CD4-positive, alpha-beta memory T cell (primary cell): ENCODE measurements around the gene ENPP1. TPM values are rescaled to one million over a fixed set of nuclear protein-coding genes. Genes with fewer than 3 reads are reported as not detected.
A peak's percentile ranks its signal among the peaks of the same experiment; 100 is the strongest.

Experiments
- CTCF ChIA-PET: fragments of 350-600 bp; sonication (Branson Sonifier 250); formaldehyde crosslinking; loops from one replicate; lab custom pipeline; 2021; ENCODE audit warnings: inconsistent platforms; ENCODE audit not compliant: partially characterized antibody; lab: Charles Lee
- POLR2A ChIA-PET: fragments of 350-600 bp; sonication (Branson Sonifier 250); formaldehyde crosslinking; loops from one replicate; lab custom pipeline; 2021; ENCODE audit not compliant: partially characterized antibody; lab: Charles Lee
- DNase-seq, 5 donors: peaks; one replicate each; pipeline versions ENCODE4 v3.0.0 to v3.0.0-alpha.2; 2020 to 2022; ENCODE audit warnings: mixed read lengths in 1 of 5
- H3K27ac ChIP-seq: one replicate; pipeline ENCODE4 v1.7.0; 2013; ENCODE audit warnings: low read depth, low read length
- H3K27me3 ChIP-seq: 2 replicates; pipeline ENCODE4 v1.7.0; 2013; ENCODE audit warnings: mild to moderate bottlenecking, low read length, moderate library complexity; ENCODE audit not compliant: insufficient read depth
- H3K36me3 ChIP-seq: 2 replicates; pipeline ENCODE4 v1.7.0; 2013; ENCODE audit warnings: mild to moderate bottlenecking, low read length, moderate library complexity; ENCODE audit not compliant: insufficient read depth
- H3K4me1 ChIP-seq: 2 replicates; pipeline ENCODE4 v1.7.0; 2013; ENCODE audit warnings: mild to moderate bottlenecking, low read length, moderate library complexity; ENCODE audit not compliant: insufficient read depth
- H3K4me3 ChIP-seq, 2 donors: one replicate each; pipeline ENCODE4 v1.7.0; 2013; ENCODE audit warnings: low read length in 2 of 2, mild to moderate bottlenecking in 1 of 2
- H3K9me3 ChIP-seq, 2 donors: one replicate each; pipeline ENCODE4 v1.7.0; 2013; ENCODE audit warnings: low read length in 2 of 2, control low read depth in 1 of 2; ENCODE audit not compliant: control insufficient read depth in 1 of 2
- H3K27ac Mint-ChIP-seq, 7 donors: one replicate each; pipeline ENCODE4 v1.8.0; 2020 to 2021; ENCODE audit warnings: mixed read lengths in 7 of 7, mild to moderate bottlenecking in 6 of 7, inconsistent platforms in 3 of 7, moderate library complexity in 3 of 7
- H3K27me3 Mint-ChIP-seq, 2 donors: one replicate each; pipeline ENCODE4 v1.8.0; 2020 to 2021; ENCODE audit warnings: mixed read lengths in 2 of 2
- H3K36me3 Mint-ChIP-seq, 2 donors: one replicate each; pipeline ENCODE4 v1.8.0; 2020 to 2021; ENCODE audit warnings: mixed read lengths in 2 of 2, inconsistent platforms in 1 of 2, mild to moderate bottlenecking in 1 of 2
- H3K4me1 Mint-ChIP-seq, 4 donors: one replicate each; pipeline ENCODE4 v1.8.0; 2020 to 2021; ENCODE audit warnings: mixed read lengths in 4 of 4, mild to moderate bottlenecking in 1 of 4
- H3K4me3 Mint-ChIP-seq, 8 donors: one replicate each; pipeline ENCODE4 v1.8.0; 2020 to 2021; ENCODE audit warnings: mixed read lengths in 8 of 8, mild to moderate bottlenecking in 7 of 8, moderate library complexity in 6 of 8, inconsistent platforms in 3 of 8
- H3K9me3 Mint-ChIP-seq, 8 donors: one replicate each; pipeline ENCODE4 v1.8.0; 2020 to 2021; ENCODE audit warnings: mixed read lengths in 8 of 8, mild to moderate bottlenecking in 5 of 8, inconsistent platforms in 3 of 8, moderate library complexity in 1 of 8
- intact Hi-C: fragments of 100-400 bp; cut with micrococcal nuclease; formaldehyde crosslinking; loops from one replicate; pipeline ENCODE4 v1.15.1; 2023
- polyA plus RNA-seq, 2 donors: library from polyadenylated mRNA; unstranded; fragments of 300-500 nt; fragmentation: Illumina TruSeq; gene quantifications; one replicate each; pipeline ENCODE4 v1.2.3, GENCODE V29; 2021
- total RNA-seq, 2 experiments: library from RNA; stranded (reverse); gene quantifications; one replicate each; pipeline ENCODE4 v1.2.3, GENCODE V29; 2021

The ENPP1 gene
- total and polyA plus RNA-seq, 4 experiments from 2014 or later: 0.03 to 0.52 (median 0.11) TPM; not detected in 1

DNA sequence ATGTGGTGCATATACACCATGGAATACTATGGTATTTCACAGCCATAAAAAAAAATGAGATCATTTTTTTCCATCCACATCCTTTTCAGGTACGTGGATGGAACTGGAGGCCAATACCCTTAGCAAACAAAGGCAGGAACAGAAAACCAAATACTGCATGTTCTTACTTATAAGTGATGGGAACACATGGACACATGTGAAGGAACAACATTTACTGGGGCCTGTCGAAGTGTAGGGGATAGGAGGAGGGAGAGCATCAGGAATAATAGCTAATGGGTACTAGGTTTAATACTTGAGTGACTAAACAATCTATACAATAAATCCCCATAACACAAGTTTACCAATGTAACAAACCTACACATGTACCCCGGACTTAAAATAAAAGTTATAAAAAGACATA, 112.8 kb downstream of the ENPP1 start:
- Histone ChIP-seq H3K4me1 (no peaks in the 10 kb centered on the region), H3K9me3 (no peaks in the 10 kb centered on the region), H3K36me3 (no peaks in the 10 kb centered on the region), H3K27ac (no peak overlapping the region), H3K27me3 (no peaks in the 10 kb centered on the region), H3K4me3 (no peak overlapping the region)
- intact Hi-C loops: no loop called here
- ChIA-PET POLR2A (no interaction called here), CTCF (no interaction called here)
- Mint-ChIP-seq H3K27me3 (peaks cover 22 to 30% of the 10 kb centered on the region in 2 donors), H3K4me3 (no peak overlapping the region), H3K36me3 (no peaks in the 10 kb centered on the region), H3K4me1 (peaks cover 6 to 11% (median 8%) of the 10 kb centered on the region in 4 donors), H3K27ac (no peak overlapping the region), H3K9me3 (peaks cover 0 to 31% (median 14%) of the 10 kb centered on the region in 8 donors)
- no peak for DNase-seq

- H3K27ac ChIP-seq: no peak overlapping the region
- POLR2A ChIA-PET: no interaction called here
- intact Hi-C loops: no loop called here
- no peaks in the 10 kb centered on the region for H3K36me3 ChIP-seq
- H3K27me3 Mint-ChIP-seq: peaks cover 7 to 18% of the 10 kb centered on the region in 2 donors
- DNase-seq: peak in 3 of 5 donors; percentile 14 to 23 (median 17)
- CTCF ChIA-PET: interaction anchor here (1.8 to 3.7 kb wide), 2 partner anchors 8 to 14 kb away, joined by 6 to 26 read pairs; no protein-coding TSS in a partner anchor
- H3K4me1 Mint-ChIP-seq: no peaks in the 10 kb centered on the region
- no peaks in the 10 kb centered on the region for H3K36me3 Mint-ChIP-seq
- no peaks in the 10 kb centered on the region for H3K4me1 ChIP-seq
- H3K27ac Mint-ChIP-seq: no peak overlapping the region
- H3K9me3 Mint-ChIP-seq: peaks cover 0 to 29% (median 14%) of the 10 kb centered on the region in 8 donors
- no peak overlapping the region for H3K4me3 Mint-ChIP-seq
- no peaks in the 10 kb centered on the region for H3K27me3 ChIP-seq
- no peaks in the 10 kb centered on the region for H3K9me3 ChIP-seq
- no peak overlapping the region for H3K4me3 ChIP-seq
Observed at GRCh38 chr6:131923356-131923755, 115.5 kb downstream of the ENPP1 start.

- Histone ChIP-seq H3K9me3 (no peaks in the 10 kb centered on the region), H3K27me3 (no peaks in the 10 kb centered on the region), H3K36me3 (no peaks in the 10 kb centered on the region), H3K4me1 (no peaks in the 10 kb centered on the region), H3K4me3 (no peak overlapping the region), H3K27ac (no peak overlapping the region)
- intact Hi-C loops: no loop called here
- Mint-ChIP-seq H3K27me3 (peaks cover 0 to 11% of the 10 kb centered on the region in 2 donors), H3K36me3 (no peaks in the 10 kb centered on the region), H3K4me1 (no peaks in the 10 kb centered on the region), H3K4me3 (no peak overlapping the region), H3K9me3 (peaks cover 0 to 29% (median 14%) of the 10 kb centered on the region in 8 donors), H3K27ac (no peak overlapping the region)
- POLR2A ChIA-PET: no interaction called here
- CTCF ChIA-PET: interaction anchor here (1.1 to 3.7 kb wide), 3 partner anchors 10 to 363 kb away, joined by 3 to 26 read pairs (median 3); no protein-coding TSS in a partner anchor
- no peak for DNase-seq
Observed at GRCh38 chr6:131924881-131925474, 117.2 kb downstream of the ENPP1 start.

GRCh38 chr6:131929264-131929663, 121.4 kb downstream of the ENPP1 start:
- H3K27ac Mint-ChIP-seq: no peak overlapping the region
- H3K4me3 ChIP-seq: no peak overlapping the region
- intact Hi-C loops: no loop called here
- peaks cover 3 to 18% of the 10 kb centered on the region in 2 donors for H3K27me3 Mint-ChIP-seq
- no peaks in the 10 kb centered on the region for H3K4me1 Mint-ChIP-seq
- H3K27me3 ChIP-seq: no peaks in the 10 kb centered on the region
- CTCF ChIA-PET: interaction anchor here (1.4 to 1.6 kb wide), 2 partner anchors 12 to 14 kb away, joined by 3 to 4 read pairs; no protein-coding TSS in a partner anchor
- H3K4me1 ChIP-seq: no peaks in the 10 kb centered on the region
- no peak overlapping the region for H3K27ac ChIP-seq
- H3K36me3 Mint-ChIP-seq: no peaks in the 10 kb centered on the region
- peaks cover 0 to 4% (median under 1%) of the 10 kb centered on the region in 8 donors for H3K9me3 Mint-ChIP-seq
- no peaks in the 10 kb centered on the region for H3K9me3 ChIP-seq
- no peak overlapping the region for H3K4me3 Mint-ChIP-seq
- no peaks in the 10 kb centered on the region for H3K36me3 ChIP-seq
- POLR2A ChIA-PET: no interaction called here
- no peak for DNase-seq

DNA sequence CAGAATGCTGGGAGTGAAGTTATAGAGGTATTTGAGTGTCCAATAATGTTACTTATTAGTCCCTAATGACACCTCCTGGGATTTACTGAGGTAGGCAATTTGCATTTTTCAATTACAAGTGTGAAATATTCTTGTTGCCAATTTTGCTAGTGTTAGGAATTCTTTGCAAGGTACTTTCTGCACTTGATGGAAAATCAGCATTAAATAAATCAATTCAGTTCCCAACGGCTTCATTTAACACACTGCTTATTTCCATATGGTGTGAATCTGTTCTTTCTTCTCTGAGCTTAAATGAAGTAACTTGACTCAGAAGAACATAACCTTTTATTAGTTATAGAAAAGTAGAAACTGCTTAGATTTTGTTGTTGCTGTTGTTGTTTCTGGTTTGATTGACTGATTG, 122.2 kb downstream of the ENPP1 start:
- H3K4me3 ChIP-seq: no peak overlapping the region
- no peak overlapping the region for H3K4me3 Mint-ChIP-seq
- peaks cover 0 to 3% (median 0%) of the 10 kb centered on the region in 8 donors for H3K9me3 Mint-ChIP-seq
- intact Hi-C loops: no loop called here
- no peaks in the 10 kb centered on the region for H3K4me1 ChIP-seq
- H3K27me3 Mint-ChIP-seq: peaks cover 3 to 18% of the 10 kb centered on the region in 2 donors
- no peaks in the 10 kb centered on the region for H3K4me1 Mint-ChIP-seq
- no peaks in the 10 kb centered on the region for H3K9me3 ChIP-seq
- ChIA-PET POLR2A (no interaction called here), CTCF (interaction anchor here (1.4 to 1.6 kb wide), 2 partner anchors 12 to 15 kb away, joined by 3 to 4 read pairs; no protein-coding TSS in a partner anchor)
- no peak for DNase-seq
- no peaks in the 10 kb centered on the region for H3K36me3 ChIP-seq
- no peak overlapping the region for H3K27ac ChIP-seq
- no peaks in the 10 kb centered on the region for H3K36me3 Mint-ChIP-seq
- H3K27ac Mint-ChIP-seq: no peak overlapping the region
- no peaks in the 10 kb centered on the region for H3K27me3 ChIP-seq

GRCh38 chr6:131931063-131931750, 123.4 kb downstream of the ENPP1 start:
- H3K9me3 ChIP-seq: no peaks in the 10 kb centered on the region
- DNase-seq: no peak
- no peaks in the 10 kb centered on the region for H3K4me1 ChIP-seq
- Mint-ChIP-seq H3K4me1 (no peaks in the 10 kb centered on the region), H3K27me3 (peaks cover 3 to 17% of the 10 kb centered on the region in 2 donors), H3K36me3 (no peaks in the 10 kb centered on the region), H3K4me3 (no peak overlapping the region), H3K9me3 (no peaks in the 10 kb centered on the region), H3K27ac (no peak overlapping the region)
- no peak overlapping the region for H3K27ac ChIP-seq
- CTCF ChIA-PET: interaction anchor here (0.8 to 1.3 kb wide), 4 partner anchors 12 to 16 kb away, joined by 3 to 5 read pairs (median 3); no protein-coding TSS in a partner anchor
- H3K36me3 ChIP-seq: no peaks in the 10 kb centered on the region
- H3K4me3 ChIP-seq: no peak overlapping the region
- intact Hi-C loops: no loop called here
- POLR2A ChIA-PET: no interaction called here
- no peaks in the 10 kb centered on the region for H3K27me3 ChIP-seq

DNA sequence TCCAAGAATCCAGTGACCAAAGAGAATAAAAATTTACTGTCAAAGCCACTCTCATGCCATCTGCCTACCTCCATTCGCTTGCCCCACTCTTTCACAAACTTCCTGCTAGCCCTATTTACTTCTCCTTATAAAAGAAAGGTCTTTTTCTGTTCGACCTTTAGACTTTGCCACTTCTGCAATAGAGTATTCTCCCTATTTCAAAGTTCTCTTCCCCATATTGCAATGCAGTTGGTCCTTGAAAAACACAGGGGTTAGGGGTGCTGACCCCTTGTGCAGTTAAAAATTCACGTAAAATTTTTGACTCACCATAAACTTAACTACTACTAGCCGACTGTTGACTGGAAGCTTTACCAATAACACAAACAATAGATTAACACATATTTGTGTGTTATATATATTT, 128.3 kb downstream of the ENPP1 start:
- no peak overlapping the region for H3K27ac ChIP-seq
- no peaks in the 10 kb centered on the region for H3K9me3 ChIP-seq
- intact Hi-C loops: no loop called here
- CTCF ChIA-PET: no interaction called here
- Mint-ChIP-seq H3K36me3 (no peaks in the 10 kb centered on the region), H3K27me3 (peaks cover 4 to 12% of the 10 kb centered on the region in 2 donors), H3K9me3 (no peaks in the 10 kb centered on the region), H3K4me1 (no peaks in the 10 kb centered on the region), H3K4me3 (no peak overlapping the region), H3K27ac (no peak overlapping the region)
- H3K4me1 ChIP-seq: no peaks in the 10 kb centered on the region
- POLR2A ChIA-PET: interaction anchor here (0.7 kb wide), 1 partner anchor 1075 kb away, joined by 3 read pairs; no protein-coding TSS in a partner anchor
- no peak for DNase-seq
- H3K27me3 ChIP-seq: no peaks in the 10 kb centered on the region
- no peak overlapping the region for H3K4me3 ChIP-seq
- no peaks in the 10 kb centered on the region for H3K36me3 ChIP-seq
